Measurements from ENCODE around the gene WWTR1.
A peak's percentile ranks its signal among the peaks of the same experiment; 100 is the strongest.

The WWTR1 gene

DNA sequence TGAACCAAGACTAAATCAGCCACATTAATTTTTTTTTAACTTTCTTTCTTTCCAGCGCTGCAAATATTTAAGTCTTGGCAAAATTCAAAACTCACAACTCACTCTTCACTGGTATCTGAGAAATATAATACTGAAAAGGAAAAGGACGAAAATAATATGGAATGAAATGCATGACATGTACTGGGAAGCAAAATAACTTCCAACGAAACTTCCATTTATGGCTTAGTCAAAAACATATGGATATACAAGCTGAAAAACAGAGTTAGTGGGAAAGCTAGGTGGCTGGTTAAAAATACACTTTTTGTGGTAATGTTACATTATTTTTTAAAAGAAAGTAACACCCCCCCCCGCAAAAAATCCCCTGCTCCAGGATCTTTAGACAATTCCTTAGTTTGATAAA lies 97.2 kb downstream of the WWTR1 start:
- no peak for DNase-seq

DNA sequence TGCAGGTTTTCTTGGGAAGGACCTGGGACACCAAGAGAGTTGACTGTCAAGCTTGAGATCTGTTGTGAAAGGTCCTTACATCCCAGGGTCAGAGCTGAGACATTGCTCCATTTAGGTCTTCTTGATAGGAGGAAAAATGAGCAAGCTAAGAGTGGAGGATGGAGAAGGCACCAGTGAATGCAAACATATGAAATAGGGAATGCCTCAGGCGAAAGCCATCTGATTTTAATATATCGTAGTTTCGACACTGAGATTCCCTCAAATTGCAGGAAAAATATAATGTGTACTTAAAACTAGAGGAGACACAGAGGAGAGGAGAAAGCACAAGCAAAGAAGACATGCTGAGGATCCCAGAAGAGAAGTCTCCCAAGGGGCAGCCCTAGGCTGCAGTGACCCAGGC lies 97.8 kb downstream of the WWTR1 start:
- no peak for DNase-seq

DNA sequence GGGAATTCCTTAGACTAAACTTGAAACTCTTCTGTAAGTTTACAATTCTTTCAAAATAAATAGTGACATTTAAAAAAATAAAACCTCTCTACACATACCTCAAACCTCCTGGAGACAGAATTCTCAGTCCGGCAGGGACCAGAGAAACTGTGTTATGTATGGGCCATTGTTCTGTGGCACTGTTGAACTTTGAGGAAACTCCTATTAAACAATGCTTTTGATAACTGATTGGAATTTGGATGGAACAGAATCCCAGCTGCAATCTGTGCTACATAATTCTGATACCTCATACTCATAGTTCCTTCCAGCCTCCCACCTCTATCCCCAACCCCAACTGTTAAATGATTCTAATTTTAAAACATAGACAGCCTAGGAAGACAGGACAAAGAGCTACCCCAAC lies 98.3 kb downstream of the WWTR1 start:
- no peak for DNase-seq

DNA sequence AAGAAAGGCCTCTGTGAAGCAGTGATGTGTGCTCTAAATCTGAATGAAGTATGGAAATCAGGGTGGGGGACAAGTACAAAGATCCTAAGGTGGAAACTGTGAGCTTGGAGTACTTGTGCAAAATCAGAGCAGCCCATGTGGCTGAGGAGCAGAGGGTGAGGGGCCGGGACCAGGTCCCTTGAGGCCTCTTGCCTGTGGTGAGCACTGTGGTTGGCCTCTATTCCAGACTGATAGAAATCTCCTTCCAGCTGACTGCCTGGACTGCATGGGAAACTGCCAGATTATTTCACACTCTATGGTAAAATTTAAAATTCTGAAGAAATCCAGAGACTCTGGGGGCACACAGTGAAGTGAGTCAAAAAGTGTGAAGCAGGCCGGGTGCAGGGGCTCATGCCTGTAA lies 101.9 kb downstream of the WWTR1 start:
- no peak for DNase-seq

DNA sequence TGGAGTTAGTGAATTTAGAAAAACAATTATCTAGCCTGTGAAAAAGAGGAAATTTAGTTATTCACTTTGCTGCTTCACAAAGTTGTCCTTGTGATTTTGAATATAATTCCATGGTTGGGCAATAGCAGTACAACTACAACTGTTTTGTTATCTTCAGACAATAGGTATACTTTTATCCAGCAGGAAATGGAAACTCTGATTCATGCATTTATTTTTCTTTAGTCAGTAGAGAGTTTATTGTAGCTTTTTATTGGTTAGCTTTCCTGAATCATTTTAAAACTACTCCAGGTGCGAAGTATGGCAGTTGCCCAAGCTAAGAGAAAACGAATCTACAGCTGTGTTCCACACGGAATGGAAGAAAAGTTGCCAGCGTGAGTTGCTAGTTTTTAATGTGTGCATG lies 103.0 kb downstream of the WWTR1 start:
- no peak for DNase-seq

DNA sequence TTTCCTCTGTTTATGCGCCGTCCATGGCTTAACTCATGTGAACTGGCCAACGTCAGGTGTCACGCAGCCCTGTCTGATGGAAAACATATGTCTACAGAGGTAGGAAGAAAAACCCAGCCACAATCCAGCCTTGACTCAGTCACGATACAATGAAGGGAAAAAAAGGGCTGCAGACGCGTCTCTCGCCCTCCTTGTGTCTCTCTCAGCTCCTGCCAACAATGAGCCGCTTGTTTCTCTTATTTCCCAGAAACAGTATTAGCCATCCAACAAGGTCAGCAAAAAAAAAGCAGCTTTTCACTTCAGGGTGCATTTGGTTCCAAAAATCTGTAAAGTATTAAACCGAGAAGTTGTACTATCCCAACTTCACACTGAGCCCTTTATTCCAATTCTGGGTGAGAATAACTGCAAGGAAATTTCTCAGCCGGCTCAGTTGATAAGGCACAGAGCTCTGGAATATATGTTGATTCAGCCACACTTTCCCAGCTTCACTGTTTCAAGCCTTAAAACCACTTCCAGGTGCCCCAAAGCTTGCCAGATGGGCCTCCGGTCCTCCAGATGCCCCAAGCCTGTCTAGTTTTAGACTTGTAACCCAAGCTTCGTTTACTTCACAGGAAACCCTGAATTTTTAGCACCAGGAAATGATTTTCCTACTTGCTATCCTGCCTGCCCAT lies 103.9 kb downstream of the WWTR1 start:
- no peak for DNase-seq

DNA sequence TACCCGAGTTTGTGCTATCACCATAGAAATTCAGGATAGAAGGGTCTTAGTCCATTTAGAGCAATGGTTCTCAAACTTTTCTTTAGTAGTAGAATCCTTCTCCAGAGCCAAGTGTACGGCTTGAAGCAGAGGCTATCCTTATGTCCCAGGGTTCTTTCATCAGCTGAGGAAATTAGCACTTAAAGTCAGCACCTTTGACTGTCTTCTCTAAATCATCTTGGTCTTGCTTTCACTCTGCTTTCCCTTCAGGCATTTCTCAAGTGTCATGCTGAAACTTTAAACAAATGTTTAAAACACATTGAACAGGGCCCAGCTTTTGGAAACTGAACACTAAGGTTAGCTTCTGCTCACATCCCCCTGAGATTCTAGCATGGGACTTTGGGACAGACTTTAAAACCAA lies 105.1 kb downstream of the WWTR1 start:
- no peak for DNase-seq

DNA sequence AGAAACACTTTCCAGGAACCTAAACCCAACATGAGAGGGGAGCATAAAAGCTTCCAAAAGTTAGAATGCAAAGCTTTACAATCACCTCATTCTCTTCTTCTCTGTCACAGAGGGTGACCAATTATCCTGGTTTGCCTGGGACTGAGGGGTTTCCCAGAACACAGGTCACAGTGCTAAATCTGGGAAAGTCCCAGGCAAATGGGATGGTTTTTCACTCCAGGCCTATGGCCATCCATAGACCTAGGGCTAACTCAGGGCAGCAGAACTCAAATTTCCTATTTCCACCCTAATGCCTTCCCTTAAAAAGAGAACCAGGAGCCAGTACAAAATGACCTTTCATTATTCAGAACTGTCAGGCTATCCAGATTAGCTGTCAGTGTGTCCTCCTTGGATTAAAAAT lies 106.3 kb downstream of the WWTR1 start:
- DNase-seq = no peak

DNA sequence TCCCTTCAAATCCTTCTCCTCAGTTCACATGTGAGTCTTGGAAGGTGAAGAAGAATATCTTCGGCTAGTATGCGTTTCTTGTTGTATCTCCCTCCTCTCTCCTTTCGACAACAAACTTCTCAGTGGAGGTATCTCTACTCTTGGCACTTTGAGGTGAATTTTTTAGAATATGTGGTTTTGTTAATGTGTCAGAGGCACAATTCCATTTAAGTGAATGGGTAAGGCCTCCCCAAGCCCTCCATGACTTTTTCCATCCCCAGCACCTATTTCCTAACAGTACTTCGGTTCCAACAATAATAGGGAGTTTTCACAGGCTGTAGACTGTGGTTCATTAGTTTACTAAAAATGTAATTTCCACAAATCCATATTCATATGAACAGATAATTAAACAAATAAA lies 109.2 kb downstream of the WWTR1 start:
- no peak for DNase-seq

DNA sequence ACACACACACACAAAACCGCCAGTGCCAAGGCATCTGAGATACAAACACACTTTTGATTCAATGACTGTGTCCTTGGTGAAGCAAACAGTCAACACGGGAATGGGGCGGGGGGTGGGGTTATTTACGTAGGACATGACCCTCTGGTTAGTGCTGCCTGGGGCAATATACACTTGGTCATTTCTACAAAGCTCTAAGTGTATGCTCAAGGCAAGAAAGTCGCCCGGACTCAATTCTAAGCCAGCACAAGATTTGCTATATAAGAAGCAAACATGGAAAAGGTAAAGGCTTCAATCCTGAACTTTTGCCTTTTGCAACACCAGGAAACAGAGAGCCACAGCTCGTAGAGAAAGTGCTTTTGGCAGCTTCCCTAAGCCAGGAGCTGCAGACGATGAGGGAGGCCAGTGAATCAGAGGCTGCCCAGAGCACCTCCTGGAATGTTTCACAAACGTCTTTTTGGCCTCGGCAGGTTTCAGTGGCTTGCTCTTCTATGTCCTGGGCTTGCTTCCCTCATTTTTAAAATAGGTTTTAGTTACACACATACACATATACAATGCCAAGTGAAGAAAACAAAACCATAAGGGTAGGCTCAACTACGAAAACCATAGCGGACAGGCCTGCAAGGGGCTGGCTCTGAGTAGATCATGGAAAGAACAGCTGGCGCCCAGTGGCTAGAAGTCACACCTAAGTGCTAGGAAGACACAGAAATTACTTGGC lies 109.7 kb downstream of the WWTR1 start:
- DNase-seq = no peak

DNA sequence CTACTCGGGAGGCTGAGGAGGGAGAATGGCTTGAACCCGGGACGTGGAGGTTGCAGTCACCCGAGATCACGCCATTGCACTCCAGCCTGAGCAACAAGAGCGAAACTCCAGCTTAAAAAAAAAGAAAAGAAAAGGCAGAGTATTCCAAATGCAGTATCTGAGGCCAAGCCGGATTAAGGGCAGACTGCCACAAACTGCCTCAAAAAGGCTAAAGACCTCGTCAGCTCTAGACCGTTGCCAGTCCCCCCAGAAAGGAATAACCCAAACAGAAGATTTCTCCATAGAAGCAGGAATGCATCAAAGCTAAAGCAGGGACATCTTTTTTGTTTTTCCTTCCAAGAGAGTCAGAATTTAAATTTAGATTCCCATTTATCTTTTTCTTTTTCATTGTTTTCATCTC lies 110.4 kb downstream of the WWTR1 start:
- no peak for DNase-seq

DNA sequence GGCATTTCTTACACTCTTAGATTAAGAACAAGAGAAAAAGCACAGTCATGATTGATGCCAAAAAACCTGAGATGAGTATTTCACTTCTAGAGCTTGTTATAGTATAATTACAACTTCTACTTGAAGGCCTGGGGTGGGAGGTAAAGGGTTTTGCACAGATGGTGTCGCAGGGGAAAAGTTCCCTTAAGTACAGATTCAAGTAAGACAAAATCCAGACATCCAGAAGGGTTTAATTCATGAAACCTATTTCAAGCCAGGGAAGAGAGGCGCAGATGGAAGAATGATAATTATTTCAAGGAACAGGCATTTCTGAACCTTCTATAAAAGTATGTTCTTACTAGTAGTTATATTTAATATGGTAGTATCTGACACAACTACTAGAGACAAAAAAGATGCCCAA lies 112.8 kb downstream of the WWTR1 start:
- DNase-seq = no peak

DNA sequence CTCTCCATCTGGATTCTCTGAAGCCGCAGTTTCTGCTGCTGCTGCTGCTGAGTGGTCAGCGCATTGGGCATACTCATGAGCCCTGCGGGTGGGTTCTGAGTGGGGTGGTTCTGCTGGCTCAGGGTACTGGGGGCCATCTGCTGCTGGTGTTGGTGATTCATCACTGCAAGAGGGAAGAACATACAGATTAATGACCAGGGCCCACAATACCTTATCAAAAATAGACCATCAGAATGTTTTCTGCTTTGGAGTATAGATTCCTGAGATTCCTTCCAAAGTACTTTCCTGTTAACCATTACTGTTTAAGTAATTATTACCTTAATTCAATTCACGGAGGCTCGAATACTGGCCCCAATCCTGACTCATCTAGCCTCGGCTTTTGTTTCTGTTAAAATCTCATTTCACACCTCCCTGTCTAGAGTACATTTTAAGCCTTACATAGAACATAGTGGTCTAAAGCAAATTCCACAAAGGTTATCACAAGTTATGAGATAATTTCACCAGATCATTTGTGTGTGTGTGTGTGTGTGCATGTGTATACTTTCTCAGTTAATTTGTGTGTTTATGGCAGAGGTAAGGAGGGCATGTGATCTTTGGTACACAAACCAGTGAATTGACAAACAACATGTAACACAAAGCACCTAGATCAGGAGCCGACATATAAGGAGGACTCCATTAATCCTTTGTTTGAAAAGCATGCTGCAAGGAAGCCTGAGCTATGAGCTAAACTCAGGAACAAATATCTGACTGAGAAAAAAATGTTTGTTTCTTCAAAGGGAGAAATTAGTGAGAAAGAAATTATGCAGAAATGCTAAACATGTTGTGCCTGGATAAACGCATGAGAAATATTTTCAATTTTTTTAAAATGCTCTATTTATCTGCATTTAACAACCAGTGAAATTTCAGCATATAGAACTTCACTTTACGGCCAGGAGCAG lies 115.2 kb downstream of the WWTR1 start:
- no peak for DNase-seq

DNA sequence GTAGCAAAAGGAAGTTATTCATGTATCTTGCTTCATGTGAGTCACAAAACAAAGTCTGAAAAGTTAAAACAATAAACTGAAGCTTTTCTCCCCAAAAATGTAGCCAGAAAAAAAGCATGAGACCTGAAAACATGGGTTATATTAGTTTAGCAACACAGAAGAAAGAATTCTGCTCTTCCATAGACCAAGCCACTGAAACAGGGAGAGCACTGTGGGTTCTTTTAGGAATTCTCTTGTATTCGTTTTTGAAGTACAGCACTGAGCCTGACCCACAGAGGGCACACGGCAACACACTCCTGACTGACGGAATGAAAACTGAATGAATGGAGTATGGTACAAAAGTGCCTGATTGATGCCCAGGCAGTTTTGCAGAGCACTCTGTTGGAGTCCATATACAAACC lies 116.7 kb downstream of the WWTR1 start:
- DNase-seq = no peak

DNA sequence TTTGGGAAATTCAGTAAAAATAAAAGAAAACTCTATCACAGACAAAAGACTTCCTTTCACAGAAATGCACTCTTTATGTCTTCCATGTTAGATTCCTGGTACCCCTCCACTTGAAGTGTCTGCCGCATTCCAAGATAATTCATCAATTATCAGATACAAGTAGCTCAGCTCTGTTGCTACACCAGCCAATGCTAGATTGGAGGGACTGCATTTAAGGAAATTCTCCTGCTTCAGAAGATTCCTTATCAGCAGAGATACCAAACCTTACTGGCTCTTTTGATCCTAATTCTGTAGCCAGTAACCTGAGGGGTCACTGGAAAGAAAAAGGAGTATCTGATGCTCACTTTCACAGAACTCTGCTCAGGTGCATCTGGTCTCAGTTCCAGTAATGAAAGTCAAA lies 119.5 kb downstream of the WWTR1 start:
- DNase-seq = no peak

DNA sequence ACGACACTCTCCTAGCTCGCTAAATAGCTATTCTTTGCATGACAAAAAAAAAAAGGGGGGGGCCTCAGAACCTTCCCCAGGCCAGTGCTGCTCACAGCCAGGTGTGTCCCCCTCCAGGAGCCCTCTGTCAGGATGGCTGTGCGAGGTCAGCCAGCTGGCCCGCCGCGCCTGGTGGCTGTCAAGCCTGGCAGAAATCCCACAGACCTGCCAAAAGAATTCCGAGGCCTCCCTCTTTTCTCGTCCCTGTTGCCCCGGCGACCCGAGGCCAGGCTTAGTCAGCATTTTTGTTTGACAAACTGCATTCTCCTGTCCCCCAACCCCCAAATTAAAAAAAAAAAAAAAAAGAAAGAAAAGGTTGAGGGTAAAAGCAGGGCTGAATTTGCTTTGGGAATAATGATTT lies 121.4 kb downstream of the WWTR1 start:
- peak; percentile 2 for DNase-seq

DNA sequence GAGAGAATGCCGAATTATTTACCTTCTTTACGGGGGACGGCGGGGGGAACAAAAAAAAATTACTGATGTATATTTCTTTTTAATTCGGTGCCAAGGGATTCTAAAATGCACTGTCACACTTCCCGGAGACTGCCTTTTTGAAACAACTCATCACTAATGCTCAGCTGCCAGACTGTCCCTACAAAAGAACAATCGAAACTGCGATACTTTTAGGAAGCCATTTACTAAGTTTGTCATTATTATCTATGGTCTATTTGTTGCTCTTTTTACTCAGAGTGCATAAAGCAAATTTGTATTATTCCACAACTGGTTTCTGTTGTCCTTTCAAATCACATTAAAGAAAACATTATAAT lies 122.5 kb downstream of the WWTR1 start:
- no peak for DNase-seq

DNA sequence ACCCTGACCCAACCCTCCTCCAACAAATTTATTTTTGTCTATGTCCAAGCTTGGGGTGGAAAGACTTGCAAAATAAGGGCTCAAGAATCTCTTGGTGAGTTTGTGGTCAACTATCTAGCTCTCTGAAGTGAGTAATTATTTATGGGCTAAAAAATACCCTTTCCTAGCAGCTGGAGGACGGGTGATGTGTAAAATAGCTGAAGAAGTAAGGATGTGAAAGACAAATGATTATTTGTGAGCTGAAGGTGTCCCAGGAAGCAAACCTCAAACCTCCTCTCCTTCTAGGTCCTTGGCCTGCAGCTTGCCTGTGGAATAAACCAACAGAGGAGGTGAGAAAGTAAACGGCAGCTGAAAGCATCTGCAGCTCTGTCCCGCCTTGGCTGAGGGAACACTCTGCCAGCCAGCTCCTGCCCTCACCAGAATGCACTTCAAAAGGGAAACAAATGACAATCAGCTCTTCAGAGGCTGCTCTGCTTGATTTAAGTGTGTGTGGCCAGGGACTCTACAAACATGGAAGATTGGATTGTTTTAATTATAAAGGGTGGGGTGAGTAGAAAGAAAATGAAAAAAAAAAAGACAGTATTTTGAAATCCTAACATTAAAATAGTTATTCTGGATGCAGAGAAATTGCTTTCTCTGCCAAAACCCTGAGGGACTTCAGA lies 123.0 kb downstream of the WWTR1 start:
- DNase-seq = peak; percentile 56

DNA sequence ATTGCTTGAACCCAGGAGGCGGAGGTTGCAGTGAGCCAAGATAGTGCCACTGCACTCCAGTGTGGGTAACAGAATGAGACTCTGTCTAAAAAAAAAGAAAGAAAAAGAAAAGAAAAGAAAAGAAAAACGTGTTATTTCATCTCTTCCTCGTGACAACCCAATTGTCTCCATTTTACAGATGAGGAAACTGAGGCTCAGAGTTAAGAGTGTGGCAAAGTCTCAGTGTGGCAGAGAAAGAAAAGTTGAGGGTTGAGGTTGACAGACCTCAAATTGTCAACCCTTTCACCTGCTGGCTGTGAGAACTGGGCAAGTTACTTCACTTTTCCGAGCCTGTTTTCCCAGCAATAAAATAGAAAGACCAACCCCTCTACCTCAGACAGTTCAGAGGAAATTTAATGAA lies 123.7 kb downstream of the WWTR1 start:
- no peak for DNase-seq

DNA sequence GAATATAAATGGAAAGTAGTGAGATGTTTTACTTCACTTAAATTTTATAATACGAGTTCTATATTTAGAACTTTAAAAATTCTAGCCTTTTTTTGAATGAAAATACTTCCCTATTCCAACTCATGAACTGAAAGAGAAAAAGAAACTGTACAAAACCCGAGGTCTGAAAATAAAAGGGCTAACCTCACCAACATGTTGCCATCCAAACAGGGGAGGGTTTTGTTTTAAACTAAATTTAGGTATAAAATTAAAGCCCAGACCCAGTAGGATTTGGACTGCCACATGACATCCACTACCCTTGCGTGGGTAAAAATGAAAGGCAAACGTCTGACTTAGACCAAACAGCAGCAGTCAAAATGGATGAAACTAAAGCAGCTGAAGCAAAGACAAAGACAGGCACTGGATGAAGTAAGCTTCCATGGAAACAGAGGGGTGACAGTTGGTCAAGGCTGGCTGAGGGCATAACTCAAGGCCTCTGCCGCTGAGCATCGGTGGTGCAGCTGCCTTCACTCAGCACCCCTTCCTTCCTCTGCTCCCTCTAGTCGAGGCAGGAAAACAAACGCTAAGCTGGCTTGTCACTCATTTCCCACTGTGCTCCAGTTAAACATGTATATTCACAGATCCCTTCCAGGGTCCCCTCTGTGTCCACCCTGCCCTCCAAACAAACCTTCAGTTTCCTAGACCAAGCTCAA lies 125.2 kb downstream of the WWTR1 start:
- DNase-seq = no peak

DNA sequence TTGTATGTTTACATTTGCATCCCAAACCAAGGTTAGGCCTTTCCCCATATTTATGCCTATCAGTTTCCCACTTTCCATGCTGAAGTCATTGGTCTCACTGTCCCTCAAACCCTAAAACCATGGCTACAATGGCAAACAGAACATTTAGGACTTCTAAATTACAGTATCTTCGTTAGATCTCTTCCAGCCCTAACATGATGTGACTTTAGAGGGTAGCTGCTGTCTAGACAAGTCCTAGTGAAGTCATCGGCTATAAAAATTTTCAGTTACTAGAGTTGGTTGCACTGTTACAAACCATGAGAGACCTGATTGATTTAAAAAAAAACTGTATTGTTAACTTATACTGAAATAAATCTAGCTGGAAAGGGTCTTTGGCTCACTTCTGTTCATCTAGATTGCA lies 128.7 kb downstream of the WWTR1 start:
- DNase-seq = no peak

DNA sequence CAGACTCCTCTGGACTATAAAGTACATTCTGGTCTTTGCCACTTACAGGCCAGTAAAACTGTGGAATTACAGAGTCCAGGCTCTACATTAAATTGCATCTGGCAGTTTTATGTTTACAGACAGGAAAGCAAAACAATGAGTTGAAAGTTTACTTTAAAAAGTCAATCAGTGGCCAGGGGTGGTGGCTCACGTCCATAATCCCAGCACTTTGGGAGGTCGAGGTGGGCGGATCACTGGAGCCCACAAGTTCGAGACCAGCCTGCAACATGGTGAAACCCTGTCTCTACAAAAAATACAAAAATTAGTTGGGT lies 129.5 kb downstream of the WWTR1 start:
- DNase-seq = no peak

All from DMS79 treated with DMSO at 0.1 percent for 48 hours (cell line).